COR-L47 (cell line): ENCODE results near the gene SHMT1.

Experiments used
- DNase-seq: peaks from one replicate; lab custom pipeline; 2025; lab: John Stamatoyannopoulos, UW

The SHMT1 gene

GRCh38 chr17:18281788-18282187 is 81.6 kb downstream of the SHMT1 start:
- DNase-seq, result no peak

DNA sequence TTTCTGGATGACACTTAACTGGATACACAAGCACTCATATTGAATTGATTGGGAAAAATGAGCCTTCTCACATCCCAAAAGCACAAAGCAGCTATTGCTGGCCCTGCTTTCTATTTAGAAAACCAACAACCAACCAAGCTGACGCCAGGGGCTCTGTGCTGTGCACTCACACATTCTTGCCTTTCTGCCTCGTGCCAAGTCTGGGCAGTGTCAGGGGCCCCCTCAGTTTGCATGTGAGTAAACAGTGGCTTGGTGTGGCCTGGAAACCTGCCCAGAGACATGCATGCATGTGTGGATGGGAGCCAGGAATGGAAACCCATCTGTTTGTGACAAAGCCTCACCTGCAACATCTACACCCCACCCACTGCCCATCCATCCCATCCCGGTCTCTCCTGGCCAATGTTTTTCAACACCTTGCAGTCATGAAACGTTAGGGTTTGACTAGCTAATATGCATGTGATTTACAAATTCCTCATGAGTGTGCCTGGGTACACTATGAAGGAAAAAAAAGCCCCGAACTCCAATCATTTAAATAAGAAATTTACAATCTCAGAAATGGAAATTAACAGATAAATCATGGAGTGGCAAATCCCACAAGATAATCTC is 82.5 kb downstream of the SHMT1 start:
- DNase-seq, result peak; percentile 76

DNA sequence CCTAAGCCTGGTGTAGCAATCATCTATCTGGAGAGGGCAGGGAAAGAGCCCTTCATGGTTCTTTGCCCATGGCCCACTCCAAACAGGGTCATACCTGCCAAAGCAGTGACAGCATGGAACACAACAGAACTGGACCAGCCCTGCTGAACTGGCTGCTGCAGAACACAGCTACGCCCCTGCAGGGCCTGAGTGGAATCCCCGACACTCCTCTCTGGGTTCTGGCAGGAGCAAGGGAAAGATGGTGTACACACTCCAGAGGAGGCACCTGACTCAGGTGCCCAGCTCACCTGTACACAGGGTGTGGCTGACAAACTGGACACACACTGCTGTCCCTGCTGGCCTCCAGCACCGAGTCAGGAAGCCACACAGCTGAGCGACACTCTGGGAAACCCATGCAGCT is 83.1 kb downstream of the SHMT1 start:
- no peak for DNase-seq

GRCh38 chr17:18278867-18279266 is 84.5 kb downstream of the SHMT1 start:
- DNase-seq, result no peak
